ENCODE results near the gene DNHD1.

GRCh38 chr11:6482441-6482840 is 14.6 kb upstream of the DNHD1 start:
- no peak for TF ChIP-seq REST (IDR thresholded peaks at IDR 0.05; ENCODE audit: low read depth)
- TF ChIP-seq NFIC (IDR thresholded peaks at IDR 0.05), result no peak
- no peak for TF ChIP-seq USF1 (IDR thresholded peaks at IDR 0.05)
- no peak for TF ChIP-seq YY1 (IDR thresholded peaks at IDR 0.05; ENCODE audit: low read depth)
- TF ChIP-seq CEBPB (IDR thresholded peaks at IDR 0.05), result no peak
- TF ChIP-seq EP300 (IDR thresholded peaks at IDR 0.05; ENCODE audit: borderline replicate concordance), result no peak
- no peak for TF ChIP-seq TAF1 (IDR thresholded peaks at IDR 0.05; ENCODE audit: low read depth)
- TF ChIP-seq TCF12 (IDR thresholded peaks at IDR 0.05; ENCODE audit: low read depth), result no peak

All from Ishikawa (cell line).